NCI-H1436 (cell line): ENCODE measurements around the gene OR4C11.

Source experiments
- DNase-seq: peaks from one replicate; lab custom pipeline; 2025; lab: John Stamatoyannopoulos, UW

OR4C11 gene

GRCh38 chr11:55607545-55607944 lies at the start of gene OR4C11:
Gene OR4C11, minus strand, starts transcription at chr11:55607645. Its CDS starts 3,272 bp downstream, at chr11:55604373.
- no peak for DNase-seq

DNA sequence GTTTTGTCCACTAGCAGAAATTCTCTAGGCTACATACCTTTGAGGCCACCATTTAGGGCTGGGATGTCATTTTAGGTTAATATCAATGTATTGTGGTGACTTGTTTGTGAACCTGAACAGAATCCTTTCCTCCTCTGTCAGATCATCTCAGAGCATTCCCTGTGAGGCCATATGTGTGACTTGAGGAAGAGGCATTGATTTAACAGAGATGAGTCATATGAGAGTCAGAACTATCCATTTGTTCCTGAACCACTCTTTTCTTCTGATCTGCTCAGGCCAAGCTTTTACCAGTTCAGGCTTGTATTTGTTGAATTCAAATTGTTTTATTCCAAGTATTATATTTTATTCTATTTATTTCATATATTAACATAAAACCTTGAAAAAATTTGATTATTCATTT lies 47.7 kb upstream of the OR4C11 start:
- DNase-seq, result no peak

GRCh38 chr11:55652560-55652959 lies 45.1 kb upstream of the OR4C11 start:
- DNase-seq, result no peak

GRCh38 chr11:55648027-55648426 lies 40.6 kb upstream of the OR4C11 start, which contains the start of gene OR4S2:
Gene OR4S2, plus strand, starts transcription at chr11:55648327. Its CDS starts 2,577 bp downstream, at chr11:55650904.
- no peak for DNase-seq

GRCh38 chr11:55634813-55635212 lies 27.4 kb upstream of the OR4C11 start, which contains the start of gene OR4P4:
Gene OR4P4, plus strand, starts transcription at chr11:55635113.
- DNase-seq, result no peak

DNA sequence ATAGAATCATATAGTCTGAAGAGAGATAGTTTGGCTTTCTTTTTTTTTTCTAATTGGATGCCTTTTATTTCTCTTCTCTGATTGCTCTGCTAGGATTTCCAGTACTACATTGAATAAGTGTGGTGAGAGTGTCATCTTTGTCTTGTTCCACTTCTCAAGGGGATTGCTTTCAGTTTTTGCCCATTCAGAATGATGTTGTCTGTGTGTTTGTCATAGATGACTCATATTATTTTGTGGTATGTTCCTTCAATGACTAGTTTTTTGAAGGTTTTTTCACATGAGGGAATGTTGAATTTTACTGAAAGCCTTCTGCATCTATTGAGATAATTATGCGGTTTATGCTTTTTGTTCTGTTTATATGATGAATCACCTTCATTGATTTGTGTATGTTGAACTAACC lies 17.1 kb upstream of the OR4C11 start:
- no peak for DNase-seq

- DNase-seq, result no peak
These were observed 34.9 kb downstream of the OR4C11 start for GRCh38 chr11:55572548-55572947.

DNA sequence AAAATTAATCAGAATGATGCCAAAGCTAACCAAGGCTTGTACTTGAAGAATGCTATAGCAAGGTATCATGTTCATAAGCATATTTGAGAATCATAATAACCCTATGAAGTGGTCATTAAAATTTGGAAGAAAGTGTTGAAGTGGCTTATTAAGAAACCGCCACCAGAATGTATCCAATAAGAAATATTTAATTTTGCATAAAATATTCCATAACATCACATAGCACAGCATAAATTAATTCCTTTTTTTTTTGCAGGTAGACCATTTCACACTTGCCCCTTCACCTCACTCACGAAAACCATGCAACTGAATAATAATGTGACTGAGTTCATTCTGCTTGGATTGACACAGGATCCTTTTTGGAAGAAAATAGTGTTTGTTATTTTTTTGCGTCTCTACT lies 35.6 kb downstream of the OR4C11 start, which contains the start of gene OR4C16:
Gene OR4C16, plus strand, starts transcription at position 301 of the 400 bp plus-strand sequence. Its CDS starts 0 bp downstream, at position 301.
- DNase-seq, result no peak

- no peak for DNase-seq
These were observed 53.3 kb downstream of the OR4C11 start, which contains the start of gene OR4C15 for GRCh38 chr11:55554169-55554568. Gene OR4C15, plus strand, starts transcription at chr11:55554469. Its CDS starts 0 bp downstream, at chr11:55554469.
